ENCODE measurements around the gene CTSW.

Gene CTSW

GRCh38 chr11:65918211-65919140, 38.8 kb downstream of the CTSW start, which contains the start of gene C11orf68 (continued):
- TF ChIP-seq ZFHX2 (tag by site-specific recombination; conservative IDR thresholded peaks at IDR 0.05) (0 out of 2 replicates have a peak, but pooled peaks have one; percentile 25), ZSCAN18 (tag by site-specific recombination; IDR thresholded peaks at IDR 0.05) (no peak), ZNF843 (tag by site-specific recombination; IDR thresholded peaks at IDR 0.05) (no peak), KLF8 (tag by site-specific recombination; IDR thresholded peaks at IDR 0.05) (peak; percentile 58; the same call in 1 of the 2 replicates), TRIM28 (IDR thresholded peaks at IDR 0.05; ENCODE audit: borderline replicate concordance, low read length) (no peak), GLIS1 (tag by site-specific recombination; IDR thresholded peaks at IDR 0.05) (0 out of 2 replicates have a peak, but pooled peaks have one; percentile 14), ZNF433 (tag by site-specific recombination; IDR thresholded peaks at IDR 0.05; ENCODE audit: low read depth) (no peak), TSHZ1 (tag by site-specific recombination; IDR thresholded peaks at IDR 0.05; ENCODE audit: borderline replicate concordance) (no peak), ZNF558 (tag by site-specific recombination; IDR thresholded peaks at IDR 0.05) (no peak), ZNF664 (tag by site-specific recombination; IDR thresholded peaks at IDR 0.05) (no peak), YY1 (tag by site-specific recombination; IDR thresholded peaks at IDR 0.05) (peak; percentile 52), ZNF704 (tag by site-specific recombination; IDR thresholded peaks at IDR 0.05) (no peak), ZNF311 (tag by site-specific recombination; IDR thresholded peaks at IDR 0.05; ENCODE audit: borderline replicate concordance) (no peak)

- H3K27ac ChIP-seq (ENCODE audit: extremely low read depth, low read depth, low read length) = peak within 1 kb of the TSS; percentile 63; the same call in 1 of the 2 replicates
- ChIA-PET POLR2A (interaction anchor here (1.7 to 2.3 kb wide), 2 partner anchors 29 to 31 kb away, joined by 9 to 12 read pairs; partner anchors contain the start of genes CCDC85B and FIBP), CTCF (interaction anchor here (0.6 to 1.0 kb wide), 3 partner anchors 23 to 30 kb away, joined by 3 read pairs; partner anchors contain the start of gene CCDC85B)
- H3K4me3 ChIP-seq (ENCODE audit: low read depth, low read length) = peak within 1 kb of the TSS; percentile 74
- no peaks in the 10 kb centered on the region; the same call in 1 of the 2 replicates for H3K4me1 ChIP-seq (ENCODE audit: control insufficient read depth, insufficient read depth, low read length)
- H3K9me3 ChIP-seq (ENCODE audit: control insufficient read depth, insufficient read depth, low read depth, low read length) = no peaks in the 10 kb centered on the region
- peaks cover 0 to 14% of the 10 kb centered on the region in 2 experiments; a peak in 2 of 3 replicates for H3K36me3 ChIP-seq (ENCODE audit: control insufficient read depth in 2 of 2, insufficient read depth in 1 of 2, low read length in 2 of 2)
- TF ChIP-seq ZNF830 (tag by site-specific recombination; IDR thresholded peaks at IDR 0.05; ENCODE audit: low read depth) (peak; percentile 81), ZNF26 (tag by site-specific recombination; IDR thresholded peaks at IDR 0.05) (no peak), ZNF426 (tag by site-specific recombination; IDR thresholded peaks at IDR 0.05) (no peak), PRDM10 (tag by site-specific recombination; IDR thresholded peaks at IDR 0.05) (peak; percentile 75), ZSCAN16 (tag by site-specific recombination; IDR thresholded peaks at IDR 0.05) (no peak), ZNF121 (tag by site-specific recombination; IDR thresholded peaks at IDR 0.05) (no peak), ZNF843 (tag by site-specific recombination; IDR thresholded peaks at IDR 0.05) (no peak), HOXC10 (CRISPR knock-in tag; IDR thresholded peaks at IDR 0.05) (no peak)
Observed at GRCh38 chr11:65919141-65919572, 39.5 kb downstream of the CTSW start, which contains the start of gene DRAP1. Gene DRAP1, plus strand, starts transcription at chr11:65919426. Its CDS starts 76 bp downstream, at chr11:65919502.

All from HEK293 (cell line).